CD4-positive, alpha-beta T cell treated with Interferon gamma for 1 hour (primary cell): ENCODE results near the gene TRIM63.

Experiments
- DNase-seq: peaks from one replicate; pipeline ENCODE4 v3.0.0-alpha.2; 2020

TRIM63 gene

DNA sequence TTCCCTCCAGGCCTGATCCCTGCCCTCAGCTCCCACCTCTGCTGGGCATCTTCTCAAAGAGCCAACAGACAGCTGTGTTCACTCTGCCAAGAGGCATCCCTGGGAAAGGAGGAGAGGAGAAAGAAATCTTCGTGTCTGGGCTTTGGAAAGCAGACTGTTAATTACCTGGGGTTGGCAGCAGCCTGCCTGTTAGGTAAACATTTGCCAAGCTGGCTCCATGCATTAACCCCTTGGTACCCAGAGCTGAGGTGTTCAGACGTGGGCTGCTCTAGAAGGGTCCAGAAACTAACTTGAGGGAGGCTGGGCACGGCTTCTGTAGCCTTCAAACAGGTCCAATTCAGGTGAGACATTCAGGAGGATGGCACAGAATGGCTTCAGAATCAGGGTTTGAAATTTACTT is 54.6 kb downstream of the TRIM63 start:
- DNase-seq, result no peak

GRCh38 chr1:26010825-26011224 is 56.6 kb downstream of the TRIM63 start:
- DNase-seq, result no peak

DNA sequence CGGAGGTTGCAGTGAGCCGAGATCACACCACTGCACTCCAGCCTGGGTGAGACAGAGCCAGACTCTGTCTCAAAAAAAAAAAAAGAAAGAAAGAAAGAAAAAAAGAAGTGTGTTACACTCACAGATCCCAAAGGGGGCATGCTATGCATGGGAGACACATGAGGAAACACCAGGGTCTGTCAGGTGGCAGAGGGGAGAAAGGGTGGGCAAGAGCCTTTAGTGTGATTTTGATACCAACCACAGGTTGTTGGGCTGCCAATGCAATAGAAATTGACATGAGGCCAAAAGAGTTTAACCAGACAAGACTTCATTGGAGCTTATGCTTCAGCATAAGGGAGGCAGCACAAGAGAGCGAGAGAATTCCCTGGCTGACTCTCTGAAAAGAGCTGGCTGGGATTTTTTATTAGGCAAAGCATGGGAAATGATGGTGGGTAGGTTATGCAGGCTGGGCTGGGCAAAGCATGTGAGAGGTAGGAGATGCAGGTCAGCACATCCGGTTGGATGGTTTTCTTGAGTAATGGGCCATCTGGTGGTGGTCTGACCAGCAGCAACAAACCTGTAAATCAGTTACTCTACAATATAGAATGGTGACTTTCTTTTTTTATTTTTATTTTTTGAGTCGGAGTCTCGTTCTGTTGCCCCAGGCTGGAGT is 57.5 kb downstream of the TRIM63 start:
- no peak for DNase-seq

DNA sequence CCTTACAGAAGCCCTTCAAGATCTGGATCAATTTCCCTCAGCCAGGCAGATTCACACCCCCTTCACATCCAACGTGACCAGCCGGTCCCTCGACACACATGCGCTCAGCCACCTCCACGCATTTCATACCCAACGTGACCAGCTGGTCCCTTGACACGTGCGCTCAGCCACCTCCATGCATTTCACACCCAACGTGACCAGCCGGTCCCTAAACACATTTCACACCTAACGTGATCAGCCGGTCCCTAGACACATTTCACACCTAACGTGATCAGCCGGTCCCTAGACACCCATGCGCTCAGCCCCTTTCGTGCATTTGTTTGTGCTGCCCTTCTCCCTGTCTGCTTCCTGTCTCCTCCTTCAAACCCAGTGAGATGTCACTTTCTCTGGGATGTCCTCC is 60.7 kb downstream of the TRIM63 start:
- DNase-seq, result no peak

DNA sequence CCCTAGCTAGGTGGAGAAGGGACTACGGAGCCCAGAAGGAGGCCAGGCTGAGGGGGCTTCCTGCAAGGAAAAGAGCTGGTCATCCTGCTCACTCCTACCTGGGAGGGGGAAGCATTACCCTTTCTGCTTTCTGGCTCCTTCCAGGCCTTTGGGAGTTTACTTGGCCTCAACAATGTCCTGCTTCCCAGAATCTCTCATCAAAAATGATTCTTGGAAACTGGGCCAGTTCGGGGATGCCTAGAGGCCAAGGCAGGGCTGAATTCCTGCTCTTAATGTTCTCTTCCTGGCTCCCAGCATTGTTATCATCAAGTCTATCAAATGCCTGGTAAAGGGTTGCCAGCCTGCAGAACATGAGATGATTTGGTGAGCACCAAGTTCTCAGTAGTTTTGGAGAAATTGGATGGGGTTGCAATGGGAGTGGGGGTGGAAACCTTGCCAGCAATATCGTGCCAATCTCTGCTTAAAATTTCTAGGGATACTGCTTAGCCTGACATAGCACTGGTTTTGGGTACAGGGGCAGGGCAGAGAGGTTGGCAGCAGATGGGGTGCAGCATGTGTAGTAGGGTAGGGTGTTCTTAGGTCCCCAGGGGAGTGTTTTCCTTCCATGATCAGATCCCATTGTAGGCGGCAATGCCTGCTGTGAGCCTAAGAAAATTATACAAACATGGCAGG is 61.9 kb downstream of the TRIM63 start:
- DNase-seq, result no peak

DNA sequence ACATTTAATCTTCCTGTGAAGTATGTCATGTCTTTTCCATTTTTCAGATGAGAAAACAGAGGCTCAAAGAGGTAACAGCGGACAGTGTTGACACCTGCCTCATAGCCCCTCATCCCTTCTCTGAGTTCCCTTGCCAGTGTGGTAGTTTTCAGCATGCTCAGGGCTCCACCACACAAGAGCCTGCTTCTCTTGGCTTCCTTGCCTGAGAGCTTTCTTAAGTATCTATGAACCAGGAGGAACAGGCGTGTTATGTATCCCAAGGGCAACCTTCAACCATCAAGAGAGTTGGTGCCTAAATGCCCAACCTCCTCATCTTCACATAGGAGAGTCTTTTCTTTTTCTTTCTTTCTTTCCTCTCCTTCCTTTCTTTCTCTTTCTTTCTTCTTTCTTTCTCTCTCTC is 63.7 kb downstream of the TRIM63 start:
- no peak for DNase-seq

DNA sequence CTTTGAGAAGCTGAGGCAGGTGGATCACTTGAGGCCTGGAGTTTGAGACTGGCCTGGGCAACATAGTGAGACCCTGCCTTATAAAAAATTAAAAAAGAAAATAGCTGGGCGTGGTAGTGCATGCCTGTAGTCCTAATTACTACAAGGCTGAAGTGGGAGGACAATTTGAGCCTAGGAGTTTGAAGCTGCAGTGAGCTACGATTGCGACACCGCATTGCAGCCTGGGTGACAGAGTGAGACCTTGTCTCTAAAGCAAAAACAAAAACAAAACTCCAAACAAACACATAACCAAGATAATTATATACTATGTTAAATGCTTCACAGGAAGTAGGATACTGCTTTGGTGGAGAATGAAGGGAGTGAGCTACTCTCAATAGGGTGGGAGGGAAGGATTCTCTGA is 64.2 kb downstream of the TRIM63 start:
- no peak for DNase-seq
